ENCODE data around the gene ZNF681.

The ZNF681 gene

DNA sequence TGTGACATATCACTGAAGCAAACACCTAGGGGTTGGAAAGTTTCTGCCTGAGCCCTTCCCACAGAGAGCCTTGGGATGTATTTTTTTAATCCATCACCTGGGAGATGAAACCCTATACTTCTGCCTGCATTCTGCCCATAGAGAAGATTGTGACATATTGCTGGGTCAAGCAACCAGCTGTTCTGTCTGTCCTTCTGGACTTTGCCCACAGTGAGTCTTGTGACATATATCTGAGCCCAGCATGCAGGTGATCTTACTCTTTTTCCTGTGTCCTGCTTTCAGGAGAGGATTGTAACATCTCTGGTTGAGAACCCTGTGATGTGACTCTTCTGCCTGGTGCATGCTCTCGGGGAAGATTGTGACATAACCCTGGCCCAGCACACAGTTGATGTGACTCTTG, 24.9 kb upstream of the ZNF681 start:
- TF ChIP-seq TAF1 (IDR thresholded peaks at IDR 0.05; ENCODE audit: low read depth) (no peak), EGR1 (IDR thresholded peaks at IDR 0.05) (no peak), ZBTB7A (IDR thresholded peaks at IDR 0.05; ENCODE audit: low read depth) (no peak), TCF12 (IDR thresholded peaks at IDR 0.05; ENCODE audit: low read depth) (no peak), FOXM1 (IDR thresholded peaks at IDR 0.05; ENCODE audit: borderline replicate concordance, low read depth) (no peak), YY1 (IDR thresholded peaks at IDR 0.05; ENCODE audit: low read depth) (no peak), NFIC (IDR thresholded peaks at IDR 0.05) (no peak), TEAD4 (IDR thresholded peaks at IDR 0.05) (no peak), EP300 (IDR thresholded peaks at IDR 0.05; ENCODE audit: borderline replicate concordance) (no peak), CREB1 (IDR thresholded peaks at IDR 0.05; ENCODE audit: low read depth) (no peak), RAD21 (IDR thresholded peaks at IDR 0.05; ENCODE audit: low read depth) (no peak), CEBPB (IDR thresholded peaks at IDR 0.05) (no peak)
- TF ChIP-seq, protein P1, sequence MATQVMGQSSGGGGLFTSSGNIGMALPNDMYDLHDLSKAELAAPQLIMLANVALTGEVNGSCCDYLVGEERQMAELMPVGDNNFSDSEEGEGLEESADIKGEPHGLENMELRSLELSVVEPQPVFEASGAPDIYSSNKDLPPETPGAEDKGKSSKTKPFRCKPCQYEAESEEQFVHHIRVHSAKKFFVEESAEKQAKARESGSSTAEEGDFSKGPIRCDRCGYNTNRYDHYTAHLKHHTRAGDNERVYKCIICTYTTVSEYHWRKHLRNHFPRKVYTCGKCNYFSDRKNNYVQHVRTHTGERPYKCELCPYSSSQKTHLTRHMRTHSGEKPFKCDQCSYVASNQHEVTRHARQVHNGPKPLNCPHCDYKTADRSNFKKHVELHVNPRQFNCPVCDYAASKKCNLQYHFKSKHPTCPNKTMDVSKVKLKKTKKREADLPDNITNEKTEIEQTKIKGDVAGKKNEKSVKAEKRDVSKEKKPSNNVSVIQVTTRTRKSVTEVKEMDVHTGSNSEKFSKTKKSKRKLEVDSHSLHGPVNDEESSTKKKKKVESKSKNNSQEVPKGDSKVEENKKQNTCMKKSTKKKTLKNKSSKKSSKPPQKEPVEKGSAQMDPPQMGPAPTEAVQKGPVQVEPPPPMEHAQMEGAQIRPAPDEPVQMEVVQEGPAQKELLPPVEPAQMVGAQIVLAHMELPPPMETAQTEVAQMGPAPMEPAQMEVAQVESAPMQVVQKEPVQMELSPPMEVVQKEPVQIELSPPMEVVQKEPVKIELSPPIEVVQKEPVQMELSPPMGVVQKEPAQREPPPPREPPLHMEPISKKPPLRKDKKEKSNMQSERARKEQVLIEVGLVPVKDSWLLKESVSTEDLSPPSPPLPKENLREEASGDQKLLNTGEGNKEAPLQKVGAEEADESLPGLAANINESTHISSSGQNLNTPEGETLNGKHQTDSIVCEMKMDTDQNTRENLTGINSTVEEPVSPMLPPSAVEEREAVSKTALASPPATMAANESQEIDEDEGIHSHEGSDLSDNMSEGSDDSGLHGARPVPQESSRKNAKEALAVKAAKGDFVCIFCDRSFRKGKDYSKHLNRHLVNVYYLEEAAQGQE (IDR thresholded peaks at IDR 0.05; ENCODE audit: low read depth): no peak
- TF ChIP-seq, protein P2, sequence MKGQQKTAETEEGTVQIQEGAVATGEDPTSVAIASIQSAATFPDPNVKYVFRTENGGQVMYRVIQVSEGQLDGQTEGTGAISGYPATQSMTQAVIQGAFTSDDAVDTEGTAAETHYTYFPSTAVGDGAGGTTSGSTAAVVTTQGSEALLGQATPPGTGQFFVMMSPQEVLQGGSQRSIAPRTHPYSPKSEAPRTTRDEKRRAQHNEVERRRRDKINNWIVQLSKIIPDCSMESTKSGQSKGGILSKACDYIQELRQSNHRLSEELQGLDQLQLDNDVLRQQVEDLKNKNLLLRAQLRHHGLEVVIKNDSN (IDR thresholded peaks at IDR 0.05): no peak
- TF ChIP-seq, protein P3, sequence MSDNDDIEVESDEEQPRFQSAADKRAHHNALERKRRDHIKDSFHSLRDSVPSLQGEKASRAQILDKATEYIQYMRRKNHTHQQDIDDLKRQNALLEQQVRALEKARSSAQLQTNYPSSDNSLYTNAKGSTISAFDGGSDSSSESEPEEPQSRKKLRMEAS (IDR thresholded peaks at IDR 0.05): no peak

DNA sequence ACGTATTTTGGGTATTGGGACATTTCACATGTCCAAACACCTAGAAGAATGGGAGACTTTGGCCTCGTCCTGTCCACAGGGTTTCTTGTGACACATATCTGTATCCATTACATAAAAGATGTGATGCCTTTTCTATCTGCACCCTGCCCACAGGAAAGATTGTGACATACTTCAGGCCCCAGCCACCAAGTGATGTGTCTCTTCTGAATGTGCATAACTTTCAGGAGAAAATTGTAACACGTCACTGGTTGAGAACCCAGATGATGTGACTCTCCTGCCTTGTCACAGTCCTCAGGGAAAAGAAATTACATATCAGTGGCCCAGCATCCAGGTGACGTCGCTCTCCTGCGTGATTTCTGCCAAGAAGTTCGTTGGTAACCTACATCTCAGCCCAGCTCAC, 21.0 kb upstream of the ZNF681 start:
- TF ChIP-seq ZBTB7A (IDR thresholded peaks at IDR 0.05; ENCODE audit: low read depth) (no peak), EGR1 (IDR thresholded peaks at IDR 0.05) (no peak), EP300 (IDR thresholded peaks at IDR 0.05; ENCODE audit: borderline replicate concordance) (no peak), RAD21 (IDR thresholded peaks at IDR 0.05; ENCODE audit: low read depth) (no peak), NFIC (IDR thresholded peaks at IDR 0.05) (no peak), FOXM1 (IDR thresholded peaks at IDR 0.05; ENCODE audit: borderline replicate concordance, low read depth) (no peak), CREB1 (IDR thresholded peaks at IDR 0.05; ENCODE audit: low read depth) (no peak), TCF12 (IDR thresholded peaks at IDR 0.05; ENCODE audit: low read depth) (no peak), CEBPB (IDR thresholded peaks at IDR 0.05) (no peak), TAF1 (IDR thresholded peaks at IDR 0.05; ENCODE audit: low read depth) (no peak)

DNA sequence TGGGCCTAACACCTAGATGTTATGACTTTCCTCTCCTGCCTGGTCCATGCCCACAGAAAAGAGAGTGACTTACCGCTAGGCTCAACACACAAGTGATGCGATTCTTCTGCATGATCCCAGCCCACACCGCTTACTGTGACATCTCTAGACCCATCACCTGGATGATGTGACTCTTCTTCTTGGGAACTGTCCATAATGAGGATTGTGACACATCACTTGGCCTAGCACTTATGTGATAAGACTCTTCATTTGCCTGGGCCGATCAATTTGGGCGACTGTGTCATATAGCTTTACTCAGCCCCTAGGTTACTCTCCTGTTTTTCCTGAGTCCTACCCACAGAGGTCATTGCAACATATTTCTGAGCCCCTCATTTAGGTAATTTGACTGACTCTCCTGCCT, 19.9 kb upstream of the ZNF681 start:
- TF ChIP-seq EP300 (IDR thresholded peaks at IDR 0.05; ENCODE audit: borderline replicate concordance) (no peak), TAF1 (IDR thresholded peaks at IDR 0.05; ENCODE audit: low read depth) (no peak), CREB1 (IDR thresholded peaks at IDR 0.05; ENCODE audit: low read depth) (no peak), YY1 (IDR thresholded peaks at IDR 0.05; ENCODE audit: low read depth) (no peak), RAD21 (IDR thresholded peaks at IDR 0.05; ENCODE audit: low read depth) (no peak), ZBTB7A (IDR thresholded peaks at IDR 0.05; ENCODE audit: low read depth) (no peak), TCF12 (IDR thresholded peaks at IDR 0.05; ENCODE audit: low read depth) (no peak), CEBPB (IDR thresholded peaks at IDR 0.05) (no peak), NFIC (IDR thresholded peaks at IDR 0.05) (no peak)
- TF ChIP-seq, protein P2 (IDR thresholded peaks at IDR 0.05): no peak
- TF ChIP-seq, protein P3 (IDR thresholded peaks at IDR 0.05): no peak

DNA sequence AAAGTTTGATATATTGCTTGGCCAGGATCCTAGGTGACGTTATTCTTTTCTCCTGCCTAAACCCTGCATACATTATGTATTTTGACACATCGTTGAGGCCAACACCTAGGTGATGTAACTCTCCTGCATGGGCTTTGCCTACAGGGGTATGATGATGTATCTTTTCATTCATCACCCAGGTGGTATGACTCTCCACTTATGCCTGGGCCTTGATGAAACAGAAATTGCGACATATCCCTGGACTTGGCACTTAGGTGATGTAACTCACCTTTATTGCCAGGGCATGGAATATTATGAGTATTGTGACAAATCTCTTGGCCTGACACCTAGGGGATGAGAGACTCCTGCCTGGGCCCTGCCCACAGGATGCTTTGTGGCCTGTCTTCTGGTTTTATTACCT, 18.5 kb upstream of the ZNF681 start:
- no peak for TF ChIP-seq TAF1 (IDR thresholded peaks at IDR 0.05; ENCODE audit: low read depth)
- TF ChIP-seq NFIC (IDR thresholded peaks at IDR 0.05): no peak
- TF ChIP-seq, protein P1 (IDR thresholded peaks at IDR 0.05; ENCODE audit: low read depth): no peak
- no peak for TF ChIP-seq TEAD4 (IDR thresholded peaks at IDR 0.05)
- TF ChIP-seq, protein P2 (IDR thresholded peaks at IDR 0.05): no peak
- no peak for TF ChIP-seq TCF12 (IDR thresholded peaks at IDR 0.05; ENCODE audit: low read depth)

DNA sequence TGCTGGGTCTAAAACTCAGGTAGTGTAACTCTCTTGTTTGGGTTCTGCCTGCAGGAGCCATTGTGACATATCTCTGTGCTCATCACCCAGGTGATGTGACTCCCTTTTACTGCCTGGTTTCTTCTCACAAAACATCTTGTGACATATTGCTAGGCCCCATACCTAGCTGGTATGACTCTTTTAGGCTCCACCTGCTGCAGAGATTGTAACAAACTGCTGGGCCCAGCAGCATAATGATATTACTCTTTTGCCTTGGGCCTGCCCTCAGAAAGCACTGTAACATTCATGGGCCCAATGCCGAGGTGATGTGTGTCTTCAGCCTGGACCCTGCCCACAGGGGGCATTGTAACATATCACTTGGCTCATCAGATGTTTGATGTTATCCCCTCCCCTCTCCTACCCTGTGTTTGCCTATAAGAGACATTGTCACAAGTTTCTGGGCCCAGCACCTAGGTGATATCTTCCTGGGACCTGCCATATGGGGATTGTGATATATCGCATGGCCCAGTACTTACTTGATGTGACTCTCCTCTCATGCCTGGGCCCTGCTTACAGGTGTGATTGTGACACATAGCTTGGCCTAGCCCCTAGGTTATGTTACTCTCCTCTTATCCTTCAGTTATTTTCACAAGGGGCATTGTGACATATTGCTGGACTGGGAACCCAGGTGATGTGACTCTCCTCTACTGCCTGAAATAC, 18.0 kb upstream of the ZNF681 start:
- TF ChIP-seq CEBPB (IDR thresholded peaks at IDR 0.05) (no peak), FOXM1 (IDR thresholded peaks at IDR 0.05; ENCODE audit: borderline replicate concordance, low read depth) (no peak), EGR1 (IDR thresholded peaks at IDR 0.05) (no peak), RAD21 (IDR thresholded peaks at IDR 0.05; ENCODE audit: low read depth) (no peak), TEAD4 (IDR thresholded peaks at IDR 0.05) (no peak), ZBTB7A (IDR thresholded peaks at IDR 0.05; ENCODE audit: low read depth) (no peak), EP300 (IDR thresholded peaks at IDR 0.05; ENCODE audit: borderline replicate concordance) (no peak)
- TF ChIP-seq, protein P3 (IDR thresholded peaks at IDR 0.05): no peak
- TF ChIP-seq, protein P1 (IDR thresholded peaks at IDR 0.05; ENCODE audit: low read depth): no peak
